BLaER1 treated with 17β-estradiol and CSF1 and Interleukin-3, amounts not matched to agents 10 nM and 100 nM (cell line): ENCODE measurements around the gene PITPNC1.

Source experiments
- H3K27ac ChIP-seq, 11 experiments: shearing (Covaris generic); formaldehyde crosslinking; 2 replicates each; pipeline ENCODE4 v1.8.1; 2022
- H3K27me3 ChIP-seq, 11 experiments: shearing (Covaris generic); formaldehyde crosslinking; 2 replicates each; pipeline ENCODE4 v1.8.1; 2022
- H3K36me3 ChIP-seq, 11 experiments: shearing (Covaris generic); formaldehyde crosslinking; 2 replicates each; pipeline ENCODE4 v1.8.1; 2022
- H3K4me1 ChIP-seq, 10 experiments: shearing (Covaris generic); formaldehyde crosslinking; 2 replicates each; pipeline ENCODE4 v1.8.1; 2022
- H3K4me2 ChIP-seq, 11 experiments: shearing (Covaris generic); formaldehyde crosslinking; 2 replicates each; pipeline ENCODE4 v1.8.1; 2022
- H3K4me3 ChIP-seq, 10 experiments: shearing (Covaris generic); formaldehyde crosslinking; 2 replicates each; pipeline ENCODE4 v1.8.1; 2022
- H3K9ac ChIP-seq, 11 experiments: shearing (Covaris generic); formaldehyde crosslinking; 2 replicates each; pipeline ENCODE4 v1.8.1; 2022
- H3K9me3 ChIP-seq, 11 experiments: shearing (Covaris generic); formaldehyde crosslinking; replicated peaks in 1 of 11; 2 replicates each; pipeline ENCODE4 v1.8.1; 2022
- H4K20me1 ChIP-seq, 11 experiments: shearing (Covaris generic); formaldehyde crosslinking; 2 replicates each; pipeline ENCODE4 v1.8.1; 2022
- Cebpa-rat ChIP-seq, 11 experiments: shearing (Covaris generic); IDR thresholded peaks; 2 replicates each; pipeline ENCODE4 v1.8.1; 2022

PITPNC1 gene

GRCh38 chr17:67456889-67457288 is 79.8 kb downstream of the PITPNC1 start:
- TF ChIP-seq Cebpa-rat (IDR thresholded peaks at IDR 0.05) = no peak
- Histone ChIP-seq H4K20me1 (no peaks in the 10 kb centered on the region; a peak in 1 of 22 replicates), H3K4me2 (no peak overlapping the region), H3K4me3 (no peak overlapping the region), H3K9ac (no peak overlapping the region), H3K27ac (no peak overlapping the region), H3K27me3 (no peaks in the 10 kb centered on the region), H3K9me3 (peaks cover 21 to 28% (median 25%) of the 10 kb centered on the region in 11 experiments), H3K36me3 (peaks cover 4 to 29% (median 13%) of the 10 kb centered on the region in 11 experiments; a peak in 17 of 22 replicates), H3K4me1 (peaks cover 12 to 44% (median 26%) of the 10 kb centered on the region in 10 experiments)

- H3K4me1 ChIP-seq = peaks cover 0 to 33% (median 14%) of the 10 kb centered on the region in 10 experiments; a peak in 16 of 20 replicates
- no peak for TF ChIP-seq Cebpa-rat (IDR thresholded peaks at IDR 0.05)
- no peak overlapping the region for H3K9ac ChIP-seq
- H3K27me3 ChIP-seq = no peaks in the 10 kb centered on the region
- H3K4me3 ChIP-seq = no peak overlapping the region
- peaks cover 4 to 29% (median 13%) of the 10 kb centered on the region in 11 experiments; a peak in 17 of 22 replicates for H3K36me3 ChIP-seq
- no peaks in the 10 kb centered on the region; a peak in 1 of 22 replicates for H4K20me1 ChIP-seq
- peaks cover 21 to 28% (median 25%) of the 10 kb centered on the region in 11 experiments for H3K9me3 ChIP-seq
- H3K27ac ChIP-seq = no peak overlapping the region
- no peak overlapping the region for H3K4me2 ChIP-seq
Observed at GRCh38 chr17:67458203-67458602, 81.1 kb downstream of the PITPNC1 start.

- H3K27me3 ChIP-seq = no peaks in the 10 kb centered on the region
- peaks cover 21 to 28% (median 25%) of the 10 kb centered on the region in 11 experiments for H3K9me3 ChIP-seq
- H3K36me3 ChIP-seq = peaks cover 4 to 29% (median 13%) of the 10 kb centered on the region in 11 experiments; a peak in 17 of 22 replicates
- no peak overlapping the region for H3K4me2 ChIP-seq
- H3K4me1 ChIP-seq = peaks cover 0 to 27% (median 14%) of the 10 kb centered on the region in 10 experiments; a peak in 16 of 20 replicates
- H3K4me3 ChIP-seq = no peak overlapping the region
- no peak overlapping the region for H3K27ac ChIP-seq
- H4K20me1 ChIP-seq = no peaks in the 10 kb centered on the region; a peak in 1 of 22 replicates
- H3K9ac ChIP-seq = no peak overlapping the region
- no peak for TF ChIP-seq Cebpa-rat (IDR thresholded peaks at IDR 0.05)
Observed at GRCh38 chr17:67459985-67460384, 82.9 kb downstream of the PITPNC1 start.

- TF ChIP-seq Cebpa-rat (IDR thresholded peaks at IDR 0.05) = no peak
- H3K4me3 ChIP-seq = no peak overlapping the region
- peaks cover 1 to 27% (median 17%) of the 10 kb centered on the region in 10 experiments; a peak in 17 of 20 replicates for H3K4me1 ChIP-seq
- H3K9ac ChIP-seq = no peak overlapping the region
- H3K27me3 ChIP-seq = no peaks in the 10 kb centered on the region
- no peak overlapping the region for H3K4me2 ChIP-seq
- H3K36me3 ChIP-seq = peaks cover 4 to 29% (median 13%) of the 10 kb centered on the region in 11 experiments; a peak in 17 of 22 replicates
- no peak overlapping the region for H3K27ac ChIP-seq
- peaks cover 21 to 28% (median 25%) of the 10 kb centered on the region in 11 experiments for H3K9me3 ChIP-seq
- H4K20me1 ChIP-seq = peaks cover 0 to 3% (median 0%) of the 10 kb centered on the region in 11 experiments; a peak in 1 of 22 replicates
Observed at GRCh38 chr17:67461228-67461780, 84.2 kb downstream of the PITPNC1 start.

GRCh38 chr17:67461876-67462275 is 84.8 kb downstream of the PITPNC1 start:
- Histone ChIP-seq H3K36me3 (peaks cover 4 to 27% (median 13%) of the 10 kb centered on the region in 11 experiments; a peak in 17 of 22 replicates), H3K4me3 (no peak overlapping the region), H3K27me3 (no peaks in the 10 kb centered on the region), H3K9me3 (peaks cover 20 to 27% (median 23%) of the 10 kb centered on the region in 11 experiments), H3K4me2 (no peak overlapping the region), H3K4me1 (peaks cover 0 to 31% (median 21%) of the 10 kb centered on the region in 10 experiments; a peak in 14 of 20 replicates), H3K27ac (no peak overlapping the region), H4K20me1 (peaks cover 0 to 3% (median 0%) of the 10 kb centered on the region in 11 experiments; a peak in 1 of 22 replicates), H3K9ac (no peak overlapping the region)
- TF ChIP-seq Cebpa-rat (IDR thresholded peaks at IDR 0.05) = no peak

GRCh38 chr17:67466251-67466796 is 89.2 kb downstream of the PITPNC1 start:
- H3K4me1 ChIP-seq = peaks cover 31 to 65% (median 55%) of the 10 kb centered on the region in 10 experiments
- no peak for TF ChIP-seq Cebpa-rat (IDR thresholded peaks at IDR 0.05)
- peak overlapping the region in 8 of 11 experiments; percentile 24 to 87 (median 79); a peak in 15 of 22 replicates for H3K4me2 ChIP-seq

GRCh38 chr17:67467500-67468455 is 90.7 kb downstream of the PITPNC1 start:
- Histone ChIP-seq H3K27ac (peak overlapping the region in 6 of 11 experiments; percentile 35 to 80 (median 66); a peak in 11 of 22 replicates), H3K9ac (peak overlapping the region in 6 of 11 experiments; percentile 1 to 53 (median 24); a peak in 8 of 22 replicates), H3K4me2 (peak overlapping the region; percentile 62 to 90 (median 84)), H3K9me3 (peaks cover 6 to 10% (median 8%) of the 10 kb centered on the region in 11 experiments; a peak in 15 of 22 replicates), H4K20me1 (peaks cover 0 to 10% (median 0%) of the 10 kb centered on the region in 11 experiments; a peak in 4 of 22 replicates), H3K27me3 (no peaks in the 10 kb centered on the region), H3K4me3 (peak overlapping the region in 1 of 10 experiments; percentile 12; a peak in 1 of 20 replicates), H3K36me3 (peaks cover 0 to 5% (median 0%) of the 10 kb centered on the region in 11 experiments; a peak in 1 of 22 replicates), H3K4me1 (peaks cover 31 to 65% (median 55%) of the 10 kb centered on the region in 10 experiments)
- TF ChIP-seq Cebpa-rat (IDR thresholded peaks at IDR 0.05) = no peak

More at GRCh38 chr17:67466251-67466796, 89.2 kb downstream of the PITPNC1 start:
- Histone ChIP-seq H3K36me3 (peaks cover 0 to 3% (median 0%) of the 10 kb centered on the region in 11 experiments; a peak in 2 of 22 replicates), H3K4me3 (no peak overlapping the region), H3K27ac (no peak overlapping the region), H3K9me3 (peaks cover 2 to 7% (median 3%) of the 10 kb centered on the region in 11 experiments; a peak in 15 of 22 replicates), H3K27me3 (no peaks in the 10 kb centered on the region), H3K9ac (no peak overlapping the region), H4K20me1 (peaks cover 0 to 10% (median 0%) of the 10 kb centered on the region in 11 experiments; a peak in 4 of 22 replicates)
